GM19324 (cell line): ENCODE measurements around the gene PRTG.

Source experiments
- ATAC-seq: cut with Tn5 transposase; IDR thresholded peaks from one replicate; pipeline ENCODE4 v1.9.1; 2021; ENCODE audit warnings: mild to moderate bottlenecking, moderate library complexity; ENCODE audit not compliant: unreplicated experiment, low FRiP score

Gene PRTG

DNA sequence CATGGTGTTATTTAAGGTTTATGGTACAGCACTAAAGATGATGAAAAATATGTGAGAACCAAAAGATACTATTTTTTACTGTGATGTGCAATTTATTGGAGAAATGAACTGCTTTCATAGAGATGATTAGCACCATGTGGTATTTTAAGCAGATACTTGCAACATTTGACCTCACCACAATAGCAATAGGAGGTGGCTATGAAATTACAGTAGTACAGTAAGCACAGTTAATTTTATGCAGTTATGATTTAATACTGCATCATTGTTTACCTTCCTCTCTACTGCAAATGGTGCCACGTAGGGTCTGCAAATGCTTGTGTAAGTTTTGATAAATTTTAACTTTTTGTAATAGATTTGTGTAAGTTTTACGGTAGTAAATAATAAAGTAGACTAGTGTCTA lies 168.9 kb downstream of the PRTG start:
- ATAC-seq: no peak

DNA sequence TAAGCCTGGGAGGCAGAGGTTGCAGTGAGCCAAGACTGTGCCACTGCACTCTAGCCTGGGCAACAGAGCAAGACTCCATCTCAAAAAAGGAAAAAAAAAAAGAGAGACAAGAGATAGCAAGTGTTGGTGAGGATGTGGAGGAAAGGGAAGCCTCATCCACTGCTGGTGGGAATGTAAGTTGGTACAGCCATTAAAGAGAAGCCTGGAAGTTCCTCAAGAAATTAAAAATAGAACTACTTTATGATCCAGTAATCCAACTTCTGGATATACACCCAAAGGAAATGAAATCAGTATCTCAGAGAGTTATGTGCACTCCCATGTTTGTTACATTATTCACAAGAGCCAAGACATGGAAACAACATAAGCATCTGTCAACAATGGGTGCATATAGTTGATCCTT lies 169.7 kb downstream of the PRTG start:
- ATAC-seq: no peak

DNA sequence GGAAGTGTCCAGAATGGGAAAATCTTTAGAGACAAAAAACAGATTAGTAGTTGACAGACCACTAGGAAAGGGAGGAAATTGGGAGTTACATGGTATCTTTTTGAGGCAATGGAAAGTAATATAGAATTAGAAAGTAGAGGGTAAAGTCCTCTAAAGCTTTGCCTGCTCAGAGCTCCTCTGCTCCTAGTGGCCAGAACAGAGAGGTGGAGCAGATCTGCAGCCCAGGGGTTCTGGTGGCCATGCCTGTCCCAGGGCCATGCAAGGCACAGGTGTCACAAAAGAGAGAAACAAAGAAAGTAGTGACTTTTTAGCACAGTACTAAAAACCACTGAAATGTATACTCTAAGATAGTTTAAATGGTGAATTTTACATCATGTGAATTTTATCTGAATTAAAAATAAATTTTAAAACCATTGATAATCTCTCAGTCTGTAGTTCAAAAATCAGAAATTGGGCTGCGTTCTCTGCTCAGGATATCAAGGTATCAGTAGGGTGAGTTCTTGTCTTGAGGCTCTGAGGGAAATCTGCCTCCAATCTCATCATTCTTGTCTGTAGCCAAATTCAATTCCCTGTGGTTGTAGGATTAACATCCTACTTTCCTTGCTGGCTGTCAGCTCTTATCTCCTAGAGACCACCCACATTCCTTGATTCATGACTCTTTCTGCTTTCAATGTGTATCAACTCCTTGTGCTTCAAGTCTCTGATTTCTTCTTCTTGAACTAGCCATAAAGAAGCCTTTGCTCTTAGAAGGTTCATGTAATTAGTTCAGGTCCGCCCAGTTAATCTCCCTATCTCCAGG lies 178.4 kb downstream of the PRTG start:
- ATAC-seq: no peak

DNA sequence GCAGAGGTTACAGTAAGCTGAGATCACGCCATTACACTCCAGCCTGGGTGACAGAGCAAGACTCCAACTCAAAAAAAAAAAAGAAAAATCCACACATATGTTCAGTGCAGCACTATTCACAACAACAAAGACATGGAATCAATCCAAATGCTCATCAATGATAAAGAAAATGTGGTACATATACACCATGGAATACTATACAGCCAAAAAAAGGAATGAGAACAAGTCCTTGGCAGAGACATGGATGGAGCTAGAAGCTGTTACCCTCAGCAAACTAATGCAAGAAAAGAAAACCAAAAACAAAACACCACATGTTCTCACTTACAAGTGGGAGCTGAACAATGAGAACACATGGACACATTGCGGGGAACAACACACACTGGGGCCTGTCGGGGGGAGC lies 180.4 kb downstream of the PRTG start:
- ATAC-seq: no peak
